ENCODE data around the gene MBD5. TPM values are rescaled to one million over a fixed set of nuclear protein-coding genes. Genes with fewer than 3 reads are reported as not detected.

The MBD5 gene
- total and polyA plus RNA-seq, 2 donors (not counting 1 experiment from before 2014, with no cell fraction given) = 10.9 to 69.7 TPM

DNA sequence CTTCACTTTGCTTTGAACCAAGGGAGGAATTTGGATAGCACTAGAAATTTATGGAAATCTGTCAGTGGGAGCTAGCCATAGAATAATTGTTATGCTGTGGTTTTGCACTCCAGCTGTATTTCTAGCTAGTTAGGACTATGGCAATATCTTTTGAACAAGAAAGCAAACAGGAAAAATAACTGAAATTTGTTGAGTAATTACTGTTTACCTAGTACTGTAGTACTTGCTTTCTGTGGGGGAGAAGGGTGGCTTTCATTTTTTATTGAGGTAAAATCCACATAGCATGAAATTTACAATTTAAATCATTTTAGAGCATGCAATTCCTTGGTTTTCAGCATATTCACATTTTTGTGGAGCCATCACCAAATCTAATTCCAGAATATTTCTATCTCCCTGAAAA is 28.4 kb downstream of the MBD5 start:
- H3K27ac Mint-ChIP-seq = peak overlapping the region; percentile 62
- Histone ChIP-seq H3K4me3 (ENCODE audit: control extremely low read depth in 1 of 5, extremely low read depth in 1 of 5, insufficient read depth in 1 of 5, low read depth in 2 of 5, low read length in 4 of 5) (no peak overlapping the region), H3K4me1 (ENCODE audit: control insufficient read depth in 2 of 2, insufficient read depth in 2 of 2, low read length in 2 of 2) (peaks cover 18 to 23% of the 10 kb centered on the region in 2 donors), H2AFZ (ENCODE audit: insufficient read depth, low read depth, low read length, poor library complexity, severe bottlenecking) (no peak overlapping the region), H3K9me3 (ENCODE audit: control extremely low read depth in 1 of 3, control insufficient read depth in 2 of 3, insufficient read depth in 1 of 3, low read length in 2 of 3) (peaks cover 0 to 2% (median 0%) of the 10 kb centered on the region in 3 donors), H3K27me3 (replicated peaks in 1 of 4; ENCODE audit: control extremely low read depth in 1 of 4, control insufficient read depth in 3 of 4, insufficient read depth in 4 of 4, low read length in 3 of 4) (no peaks in the 10 kb centered on the region), H3K9ac (ENCODE audit: low read length) (no peak overlapping the region), H3K4me2 (replicated peaks; ENCODE audit: low read depth, low read length, poor library complexity, severe bottlenecking) (peak overlapping the region; percentile 31), H3K27ac (ENCODE audit: low read length in 2 of 2) (peak overlapping the region in 1 of 2 donors; percentile 62), H3K79me2 (ENCODE audit: control insufficient read depth, insufficient read depth, low read length) (peaks cover 11% of the 10 kb centered on the region), H3K36me3 (replicated peaks in 1 of 2; ENCODE audit: control extremely low read depth in 1 of 2, control insufficient read depth in 1 of 2, extremely low read depth in 1 of 2, insufficient read depth in 2 of 2, low read length in 1 of 2) (no peaks in the 10 kb centered on the region), H4K20me1 (ENCODE audit: control insufficient read depth, insufficient read depth, low read length, poor library complexity, severe bottlenecking) (no peaks in the 10 kb centered on the region)
- TF ChIP-seq, protein P1, sequence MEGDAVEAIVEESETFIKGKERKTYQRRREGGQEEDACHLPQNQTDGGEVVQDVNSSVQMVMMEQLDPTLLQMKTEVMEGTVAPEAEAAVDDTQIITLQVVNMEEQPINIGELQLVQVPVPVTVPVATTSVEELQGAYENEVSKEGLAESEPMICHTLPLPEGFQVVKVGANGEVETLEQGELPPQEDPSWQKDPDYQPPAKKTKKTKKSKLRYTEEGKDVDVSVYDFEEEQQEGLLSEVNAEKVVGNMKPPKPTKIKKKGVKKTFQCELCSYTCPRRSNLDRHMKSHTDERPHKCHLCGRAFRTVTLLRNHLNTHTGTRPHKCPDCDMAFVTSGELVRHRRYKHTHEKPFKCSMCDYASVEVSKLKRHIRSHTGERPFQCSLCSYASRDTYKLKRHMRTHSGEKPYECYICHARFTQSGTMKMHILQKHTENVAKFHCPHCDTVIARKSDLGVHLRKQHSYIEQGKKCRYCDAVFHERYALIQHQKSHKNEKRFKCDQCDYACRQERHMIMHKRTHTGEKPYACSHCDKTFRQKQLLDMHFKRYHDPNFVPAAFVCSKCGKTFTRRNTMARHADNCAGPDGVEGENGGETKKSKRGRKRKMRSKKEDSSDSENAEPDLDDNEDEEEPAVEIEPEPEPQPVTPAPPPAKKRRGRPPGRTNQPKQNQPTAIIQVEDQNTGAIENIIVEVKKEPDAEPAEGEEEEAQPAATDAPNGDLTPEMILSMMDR (IDR thresholded peaks at IDR 0.05) = no peak
- TF ChIP-seq EZH2 (IDR thresholded peaks at IDR 0.05; ENCODE audit: borderline replicate concordance, insufficient read depth, low read depth, low read length, poor library complexity, severe bottlenecking) = no peak
- intact Hi-C loops (cut with micrococcal nuclease) = no loop called here
- DNase-seq (no peak), ATAC-seq (ENCODE audit: low read depth) (no peak)
- peaks cover 50% of the 10 kb centered on the region for H3K4me1 Mint-ChIP-seq
- ChIA-PET CTCF (no interaction called here), POLR2A (no interaction called here)
- no peaks in the 10 kb centered on the region for H3K9me3 Mint-ChIP-seq (ENCODE audit: insufficient read depth)
- H3K4me3 Mint-ChIP-seq = no peak overlapping the region
- no peaks in the 10 kb centered on the region for H3K27me3 Mint-ChIP-seq

DNA sequence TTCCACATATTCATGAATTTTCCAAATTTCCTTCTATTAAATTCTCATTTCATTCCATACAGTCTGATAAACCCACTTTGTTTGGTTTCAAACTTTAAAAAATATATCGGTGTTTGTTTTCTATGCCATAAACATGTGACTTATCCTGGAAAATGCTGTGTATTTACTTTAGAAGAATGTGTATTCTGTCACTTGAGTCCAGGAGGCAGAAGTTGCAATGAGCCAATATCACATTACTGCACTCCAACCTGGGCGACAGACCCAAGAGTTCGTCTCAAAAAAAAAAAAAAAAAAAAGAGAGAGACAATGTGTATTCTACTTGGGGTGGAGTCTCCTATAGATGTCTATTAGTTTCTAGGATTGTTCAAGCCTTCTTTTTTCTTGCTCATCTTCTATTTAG is 31.8 kb downstream of the MBD5 start:
- Mint-ChIP-seq H3K27ac (no peak overlapping the region), H3K9me3 (ENCODE audit: insufficient read depth) (no peaks in the 10 kb centered on the region), H3K27me3 (no peaks in the 10 kb centered on the region), H3K4me1 (peaks cover 35% of the 10 kb centered on the region), H3K4me3 (no peak overlapping the region)
- Histone ChIP-seq H3K4me3 (ENCODE audit: control extremely low read depth in 1 of 5, extremely low read depth in 1 of 5, insufficient read depth in 1 of 5, low read depth in 2 of 5, low read length in 4 of 5) (no peak overlapping the region), H2AFZ (ENCODE audit: insufficient read depth, low read depth, low read length, poor library complexity, severe bottlenecking) (no peak overlapping the region), H3K4me2 (replicated peaks; ENCODE audit: low read depth, low read length, poor library complexity, severe bottlenecking) (no peak overlapping the region), H3K79me2 (ENCODE audit: control insufficient read depth, insufficient read depth, low read length) (peaks cover 20% of the 10 kb centered on the region), H3K9ac (ENCODE audit: low read length) (no peak overlapping the region), H3K36me3 (replicated peaks in 1 of 2; ENCODE audit: control extremely low read depth in 1 of 2, control insufficient read depth in 1 of 2, extremely low read depth in 1 of 2, insufficient read depth in 2 of 2, low read length in 1 of 2) (peaks cover 0 to 3% of the 10 kb centered on the region in 2 experiments), H3K4me1 (ENCODE audit: control insufficient read depth in 2 of 2, insufficient read depth in 2 of 2, low read length in 2 of 2) (peaks cover 13 to 18% of the 10 kb centered on the region in 2 donors), H3K9me3 (ENCODE audit: control extremely low read depth in 1 of 3, control insufficient read depth in 2 of 3, insufficient read depth in 1 of 3, low read length in 2 of 3) (peaks cover 0 to 2% (median 0%) of the 10 kb centered on the region in 3 donors), H4K20me1 (ENCODE audit: control insufficient read depth, insufficient read depth, low read length, poor library complexity, severe bottlenecking) (no peaks in the 10 kb centered on the region), H3K27ac (ENCODE audit: low read length in 2 of 2) (no peak overlapping the region), H3K27me3 (replicated peaks in 1 of 4; ENCODE audit: control extremely low read depth in 1 of 4, control insufficient read depth in 3 of 4, insufficient read depth in 4 of 4, low read length in 3 of 4) (no peaks in the 10 kb centered on the region)
- TF ChIP-seq EZH2 (IDR thresholded peaks at IDR 0.05; ENCODE audit: borderline replicate concordance, insufficient read depth, low read depth, low read length, poor library complexity, severe bottlenecking) = no peak
- TF ChIP-seq, protein P1 (IDR thresholded peaks at IDR 0.05) = no peak
- ATAC-seq (ENCODE audit: low read depth) = no peak
- CTCF ChIA-PET = no interaction called here
- POLR2A ChIA-PET = no interaction called here
- no peak for DNase-seq
- intact Hi-C loops (cut with micrococcal nuclease) = no loop called here
- 100% methylated on average over 1 of the region's 3 CpGs for WGBS (ENCODE audit: insufficient coverage)
